Osteoblast (primary cell): Measurements from ENCODE around the gene ZSWIM6. TPM values are rescaled to one million over a fixed set of nuclear protein-coding genes. Genes with fewer than 3 reads are reported as not detected.

Experiments
- DNase-seq: peaks from one replicate; pipeline ENCODE4 v3.0.0; 2011; ENCODE audit warnings: low spot score, mixed read lengths; ENCODE audit not compliant: insufficient read length; ENCODE audit errors: missing footprints
- H2AFZ ChIP-seq: 2 replicates; pipeline ENCODE4 v1.6.0; 2011; ENCODE audit warnings: mild to moderate bottlenecking, low read length
- H3K27ac ChIP-seq: 2 replicates; pipeline ENCODE4 v1.5.1; 2011; ENCODE audit warnings: mild to moderate bottlenecking, low read depth, low read length, moderate library complexity
- H3K27me3 ChIP-seq: 2 replicates; pipeline ENCODE4 v1.6.0; 2012; ENCODE audit warnings: mild to moderate bottlenecking, control low read depth, inconsistent platforms, low read length, moderate library complexity; ENCODE audit not compliant: insufficient read depth
- H3K36me3 ChIP-seq: 2 replicates; pipeline ENCODE4 v1.5.1; 2011; ENCODE audit warnings: mild to moderate bottlenecking, low read length, control low read depth, moderate library complexity; ENCODE audit not compliant: insufficient read depth
- H3K4me1 ChIP-seq: 2 replicates; pipeline ENCODE4 v1.5.1; 2011; ENCODE audit warnings: mild to moderate bottlenecking, low read length, control low read depth, moderate library complexity; ENCODE audit not compliant: insufficient read depth
- H3K4me2 ChIP-seq: 2 replicates; pipeline ENCODE4 v1.6.0; 2011; ENCODE audit warnings: mild to moderate bottlenecking, low read length; ENCODE audit not compliant: insufficient read depth
- H3K4me3 ChIP-seq: fragments of 200-600 bp; sonication (generic); 3 replicates; pipeline ENCODE4 v1.5.1; 2012; ENCODE audit warnings: mild to moderate bottlenecking, low read length, inconsistent platforms; ENCODE audit not compliant: insufficient read depth
- H3K79me2 ChIP-seq: 2 replicates; pipeline ENCODE4 v1.6.0; 2012; ENCODE audit warnings: mild to moderate bottlenecking, low read length, control low read depth, inconsistent platforms; ENCODE audit not compliant: insufficient read depth
- H3K9me3 ChIP-seq: 2 replicates; pipeline ENCODE4 v1.5.1; 2011; ENCODE audit warnings: low read depth, low read length, control low read depth
- H4K20me1 ChIP-seq: 2 replicates; pipeline ENCODE4 v1.6.0; 2012; ENCODE audit warnings: mild to moderate bottlenecking, low read length, control low read depth; ENCODE audit not compliant: insufficient read depth
- CTCF ChIP-seq: IDR thresholded peaks from 2 replicates; pipeline ENCODE4 v1.5.1; 2011; ENCODE audit warnings: mild to moderate bottlenecking, low read depth, low read length, moderate library complexity; ENCODE audit errors: extremely low read depth
- total RNA-seq: library from RNA; depleted of rRNA; stranded (reverse); fragments of >200 nt; gene quantifications from 2 replicates; pipeline ENCODE4 v1.2.3, GENCODE V29; 2012

ZSWIM6 gene
- total RNA-seq, 1 donor, result 10.5 TPM

GRCh38 chr5:61582205-61582820, 250.3 kb downstream of the ZSWIM6 start:
- Histone ChIP-seq H3K79me2 (no peaks in the 10 kb centered on the region), H3K4me2 (no peak overlapping the region), H3K4me1 (no peaks in the 10 kb centered on the region), H3K4me3 (no peak overlapping the region), H3K9me3 (no peaks in the 10 kb centered on the region), H2AFZ (no peak overlapping the region), H3K36me3 (no peaks in the 10 kb centered on the region), H3K27ac (no peak overlapping the region), H4K20me1 (no peaks in the 10 kb centered on the region), H3K27me3 (peaks cover 11% of the 10 kb centered on the region)
- no peak for TF ChIP-seq CTCF
- DNase-seq, result no peak

- no peak for TF ChIP-seq CTCF
- Histone ChIP-seq H3K4me3 (no peak overlapping the region), H3K4me2 (no peak overlapping the region), H3K27me3 (peaks cover 11% of the 10 kb centered on the region), H3K4me1 (no peaks in the 10 kb centered on the region), H4K20me1 (no peaks in the 10 kb centered on the region), H3K36me3 (no peaks in the 10 kb centered on the region), H3K79me2 (no peaks in the 10 kb centered on the region), H3K9me3 (no peaks in the 10 kb centered on the region), H3K27ac (no peak overlapping the region), H2AFZ (no peak overlapping the region)
- no peak for DNase-seq
These were observed 250.8 kb downstream of the ZSWIM6 start for GRCh38 chr5:61582887-61583286.

GRCh38 chr5:61586096-61587084, 254.3 kb downstream of the ZSWIM6 start:
- DNase-seq, result no peak
- H3K27ac ChIP-seq, result no peak overlapping the region
- TF ChIP-seq CTCF, result no peak
- H3K79me2 ChIP-seq, result no peaks in the 10 kb centered on the region
- peaks cover 19% of the 10 kb centered on the region for H3K27me3 ChIP-seq
- H3K4me3 ChIP-seq, result no peak overlapping the region
- H3K9me3 ChIP-seq, result no peaks in the 10 kb centered on the region
- H3K36me3 ChIP-seq, result no peaks in the 10 kb centered on the region
- H2AFZ ChIP-seq, result no peak overlapping the region
- no peaks in the 10 kb centered on the region for H3K4me1 ChIP-seq
- no peak overlapping the region for H3K4me2 ChIP-seq
- no peaks in the 10 kb centered on the region for H4K20me1 ChIP-seq

- TF ChIP-seq CTCF, result no peak
- Histone ChIP-seq H2AFZ (no peak overlapping the region), H3K36me3 (no peaks in the 10 kb centered on the region), H3K4me2 (no peak overlapping the region), H3K9me3 (no peaks in the 10 kb centered on the region), H3K79me2 (no peaks in the 10 kb centered on the region), H4K20me1 (no peaks in the 10 kb centered on the region), H3K4me3 (no peak overlapping the region), H3K4me1 (no peaks in the 10 kb centered on the region), H3K27me3 (peaks cover 19% of the 10 kb centered on the region), H3K27ac (no peak overlapping the region)
- no peak for DNase-seq
These were observed 255.1 kb downstream of the ZSWIM6 start for GRCh38 chr5:61587125-61587524.
